Thyroid gland (tissue), 4 donors: ENCODE data around the gene PCLAF. TPM values are rescaled to one million over a fixed set of nuclear protein-coding genes. Genes with fewer than 3 reads are reported as not detected.

Experiments used
- DNase-seq, 2 donors: peaks; one replicate each; pipeline ENCODE4 v3.0.0-alpha.2; 2019
- H3K27ac ChIP-seq, 3 donors: fragments of 200-600 bp; sonication (generic); 1 replicate in 2 of 3; 2 replicates in 1 of 3; pipeline ENCODE4 v1.5.1; 2016 to 2019; ENCODE audit warnings: mild to moderate bottlenecking in 1 of 3, moderate library complexity in 1 of 3
- H3K27me3 ChIP-seq: fragments of 200-600 bp; sonication (generic); one replicate; pipeline ENCODE4 v1.5.1; 2019
- H3K36me3 ChIP-seq, 2 donors: fragments of 200-600 bp; sonication (generic); one replicate each; pipeline ENCODE4 v1.5.1; 2016 to 2019
- H3K4me1 ChIP-seq, 2 donors: fragments of 200-600 bp; sonication (generic); one replicate each; pipeline ENCODE4 v1.5.1; 2017 to 2019
- H3K4me3 ChIP-seq, 3 donors: fragments of 200-600 bp; sonication (generic); replicated peaks in 1 of 3; 1 replicate in 2 of 3; 2 replicates in 1 of 3; pipeline ENCODE4 v1.5.1; 2016; ENCODE audit warnings: mild to moderate bottlenecking in 1 of 3
- H3K9me3 ChIP-seq: fragments of 200-600 bp; sonication (generic); one replicate; pipeline ENCODE4 v1.5.1; 2017
- CTCF ChIP-seq, 6 experiments: fragments of 200-600 bp in 3 of 6; fragments of 450-650 bp in 3 of 6; sonication (generic) in 3 of 6; IDR thresholded peaks; one replicate each; pipeline ENCODE4 v1.5.1; 2016 to 2019; ENCODE audit warnings: antibody characterized with exemption in 6 of 6, mild to moderate bottlenecking in 2 of 6, inconsistent platforms in 1 of 6, moderate library complexity in 1 of 6
- POLR2A ChIP-seq, 2 donors: fragments of 450-650 bp; IDR thresholded peaks; one replicate each; pipeline ENCODE4 v1.6.1; 2017; ENCODE audit warnings: antibody characterized with exemption in 2 of 2, mild to moderate bottlenecking in 2 of 2, moderate library complexity in 1 of 2
- WGBS, 2 donors: methylation state at CpG; one replicate each; pipeline ENCODE4 v1.1.5; 2017; 5-methylcytosine and 5-hydroxymethylcytosine counted together
- intact Hi-C: fragments of 100-400 bp; cut with DNase I; formaldehyde crosslinking; loops from one replicate; pipeline ENCODE4 v1.15.1; 2023
- total RNA-seq, 4 donors: library from RNA; depleted of rRNA; stranded (reverse); fragments of >200 nt; gene quantifications; one replicate each; pipeline ENCODE4 v1.2.3, GENCODE V29; 2016

PCLAF gene
- total RNA-seq, 4 donors from 2014 or later = 3.4 to 8.7 (median 3.5) TPM; not detected in 1

- WGBS, 2 donors = 80 to 92% methylated on average over 2 of the region's 2 CpGs
- Histone ChIP-seq H3K4me3 (no peak overlapping the region), H3K9me3 (no peaks in the 10 kb centered on the region), H3K27me3 (no peaks in the 10 kb centered on the region), H3K27ac (no peak overlapping the region), H3K36me3 (no peaks in the 10 kb centered on the region), H3K4me1 (no peaks in the 10 kb centered on the region)
- DNase-seq = no peak
- intact Hi-C loops = no loop called here
- TF ChIP-seq POLR2A (IDR thresholded peaks at IDR 0.05) = no peak
- no peak for TF ChIP-seq CTCF (IDR thresholded peaks at IDR 0.05)
Measured at GRCh38 chr15:64369078-64369607, 12.1 kb downstream of the PCLAF start.

- Histone ChIP-seq H3K4me1 (peaks cover 0 to 5% of the 10 kb centered on the region in 2 donors), H3K9me3 (no peaks in the 10 kb centered on the region), H3K4me3 (no peak overlapping the region), H3K27me3 (no peaks in the 10 kb centered on the region), H3K27ac (no peak overlapping the region), H3K36me3 (no peaks in the 10 kb centered on the region)
- intact Hi-C loops = no loop called here
- no peak for TF ChIP-seq CTCF (IDR thresholded peaks at IDR 0.05)
- TF ChIP-seq POLR2A (IDR thresholded peaks at IDR 0.05) = no peak
- 99 to 100% methylated on average over 4 of the region's 4 CpGs for WGBS, 2 donors
- no peak for DNase-seq
Measured at GRCh38 chr15:64361259-64361658, 20.0 kb downstream of the PCLAF start.

- Histone ChIP-seq H3K27me3 (no peaks in the 10 kb centered on the region), H3K36me3 (no peaks in the 10 kb centered on the region), H3K27ac (peak overlapping the region in 2 of 3 donors; percentile 2 to 65), H3K4me3 (peak overlapping the region in 1 of 3 donors; percentile 71), H3K9me3 (no peaks in the 10 kb centered on the region), H3K4me1 (peaks cover 0 to 11% of the 10 kb centered on the region in 2 donors)
- intact Hi-C loops = loop anchor here (5.0 kb wide), 1 partner anchor 144 kb away; no protein-coding TSS in a partner anchor
- WGBS, 2 donors = 24 to 30% methylated on average over 5 of the region's 5 CpGs
- no peak for TF ChIP-seq CTCF (IDR thresholded peaks at IDR 0.05)
- no peak for TF ChIP-seq POLR2A (IDR thresholded peaks at IDR 0.05)
- no peak for DNase-seq
Measured at GRCh38 chr15:64356710-64357040, 24.6 kb downstream of the PCLAF start.

- Histone ChIP-seq H3K27me3 (no peaks in the 10 kb centered on the region), H3K9me3 (no peaks in the 10 kb centered on the region), H3K36me3 (no peaks in the 10 kb centered on the region), H3K4me3 (peak within 1 kb of the TSS; percentile 66 to 97 (median 71)), H3K27ac (peak within 1 kb of the TSS; percentile 55 to 65 (median 60)), H3K4me1 (peaks cover 0 to 11% of the 10 kb centered on the region in 2 donors)
- intact Hi-C loops = loop anchor here (5.0 kb wide), 1 partner anchor 144 kb away; no protein-coding TSS in a partner anchor
- peak; percentile 96 to 98 for DNase-seq
- peak in 1 of 2 donors; percentile 41 for TF ChIP-seq POLR2A (IDR thresholded peaks at IDR 0.05)
- peak; percentile 23 to 68 (median 41) for TF ChIP-seq CTCF (IDR thresholded peaks at IDR 0.05)
- 0% methylated on average over 20 to 34 of the region's 42 CpGs for WGBS, 2 donors
Measured at GRCh38 chr15:64355944-64356709, 25.1 kb downstream of the PCLAF start, which contains the start of gene CSNK1G1. Gene CSNK1G1, minus strand, starts transcription at chr15:64356173. Its CDS starts 55,674 bp downstream, at chr15:64300499.
